GM15510 (cell line): ENCODE data around the gene UGT2B10.
"Not testable (repeated sequence)": the region's sequence is repeated elsewhere in the genome, so short reads cannot be mapped to it uniquely, and the experiment has no call there.

ENCODE experiments used
- POLR2A ChIP-seq: IDR thresholded peaks from 3 replicates; pipeline ENCODE4 v1.6.1; 2011; ENCODE audit warnings: borderline replicate concordance; ENCODE audit not compliant: insufficient read length; ENCODE audit errors: extremely low read depth

The UGT2B10 gene

DNA sequence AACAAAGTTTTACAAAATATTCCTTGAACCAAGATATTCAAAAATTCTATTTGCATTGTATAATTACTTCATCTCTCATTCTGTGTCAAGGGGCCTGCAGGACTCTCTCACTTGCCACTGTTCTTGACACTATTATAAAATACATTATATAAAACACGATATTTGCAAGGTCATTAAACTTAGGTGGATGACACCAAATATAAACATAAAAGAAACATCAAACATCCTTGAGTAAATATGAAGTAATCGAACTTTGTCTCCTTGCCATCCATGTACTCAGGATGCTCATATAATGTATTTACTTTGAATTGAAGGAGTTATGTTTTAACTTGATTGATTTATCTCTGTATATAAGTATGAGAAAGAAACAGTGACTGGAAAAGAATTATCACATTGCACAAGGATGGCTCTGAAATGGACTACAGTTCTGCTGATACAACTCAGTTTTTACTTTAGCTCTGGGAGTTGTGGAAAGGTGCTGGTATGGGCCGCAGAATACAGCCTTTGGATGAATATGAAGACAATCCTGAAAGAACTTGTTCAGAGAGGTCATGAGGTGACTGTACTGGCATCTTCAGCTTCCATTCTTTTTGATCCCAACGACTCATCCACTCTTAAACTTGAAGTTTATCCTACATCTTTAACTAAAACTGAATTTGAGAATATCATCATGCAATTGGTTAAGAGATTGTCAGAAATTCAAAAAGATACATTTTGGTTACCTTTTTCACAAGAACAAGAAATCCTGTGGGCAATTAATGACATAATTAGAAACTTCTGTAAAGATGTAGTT, at the start of gene UGT2B10:
TSS of gene UGT2B10 (plus strand) at position 378 of the 793 bp plus-strand sequence. CDS start at position 404, 26 bp downstream.
- TF ChIP-seq POLR2A: not testable (repeated sequence)

DNA sequence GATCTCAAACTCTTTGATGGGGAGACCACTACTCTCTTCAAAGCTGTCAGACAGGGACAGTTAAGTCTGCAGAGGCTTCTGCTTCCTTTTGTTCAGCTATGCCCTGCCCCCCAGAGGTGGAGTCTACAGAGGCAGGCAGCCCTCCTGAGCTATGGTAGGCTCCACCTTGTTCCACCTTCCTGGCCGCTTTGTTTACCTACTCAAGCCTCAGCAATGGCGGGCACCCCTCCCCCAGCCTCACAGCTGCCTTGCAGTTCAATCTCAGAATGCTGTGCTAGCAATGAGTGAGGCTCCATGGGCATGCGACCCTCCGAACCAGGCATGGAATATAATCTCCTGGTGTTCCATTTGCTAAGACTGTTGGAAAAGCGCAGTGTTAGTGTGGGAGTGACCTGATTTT, 42.1 kb upstream of the UGT2B10 start:
- no peak for TF ChIP-seq POLR2A

DNA sequence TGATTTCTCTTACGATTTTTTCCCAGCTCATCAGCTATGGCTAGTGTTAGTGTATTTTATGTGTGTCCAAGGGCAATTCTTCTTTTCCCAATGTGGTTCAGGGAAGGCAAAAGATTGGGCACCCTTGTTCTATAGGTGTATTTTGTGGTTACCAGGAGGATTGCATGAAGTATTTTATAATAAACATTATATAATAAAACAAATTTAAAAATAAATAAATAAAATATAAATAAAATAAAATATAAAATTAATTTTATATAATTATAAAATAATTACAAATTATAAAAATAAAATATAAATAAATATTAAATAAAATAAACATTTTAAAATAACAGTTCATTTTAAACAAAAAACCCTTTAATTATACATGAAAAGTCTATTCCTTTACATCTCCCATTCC, 35.6 kb upstream of the UGT2B10 start:
- TF ChIP-seq POLR2A: no peak

DNA sequence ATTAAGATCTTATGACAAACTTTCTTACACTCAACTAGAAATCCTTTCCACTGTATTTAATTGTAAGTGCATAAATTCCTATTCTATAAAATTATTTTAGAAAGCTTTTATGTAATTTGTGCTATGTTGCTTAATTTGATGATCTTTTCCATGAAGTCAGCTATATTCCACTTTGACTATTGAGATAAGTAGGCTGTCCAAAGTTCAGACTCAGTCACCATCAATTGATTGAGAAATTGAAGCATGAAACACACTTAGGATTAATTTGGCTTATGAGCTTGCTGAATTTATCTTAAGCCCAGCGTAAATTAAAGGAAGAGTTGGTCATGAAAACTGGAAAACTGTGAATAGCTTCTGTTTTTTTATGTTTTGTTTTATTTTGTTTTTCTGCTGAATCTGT, 18.7 kb upstream of the UGT2B10 start:
- TF ChIP-seq POLR2A: no peak

DNA sequence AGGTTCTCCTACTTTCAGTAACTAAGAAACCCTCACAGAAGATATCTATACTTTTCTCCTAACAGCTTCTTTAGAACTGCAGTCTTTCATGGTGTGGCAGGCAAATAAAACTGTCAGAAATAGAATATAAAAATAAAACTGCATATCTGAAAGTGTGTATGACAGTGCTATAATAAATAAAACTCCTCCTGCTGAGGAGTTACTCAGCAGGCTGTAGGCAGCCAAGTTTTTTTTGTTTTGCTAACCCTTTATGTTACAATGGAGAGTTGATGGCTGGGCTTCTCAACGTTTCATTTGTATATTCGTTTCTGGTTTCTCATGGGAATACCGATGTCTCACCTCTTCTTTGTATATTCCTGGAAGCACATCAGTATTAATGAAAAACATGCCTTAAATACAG, 18.2 kb upstream of the UGT2B10 start:
- no peak for TF ChIP-seq POLR2A

DNA sequence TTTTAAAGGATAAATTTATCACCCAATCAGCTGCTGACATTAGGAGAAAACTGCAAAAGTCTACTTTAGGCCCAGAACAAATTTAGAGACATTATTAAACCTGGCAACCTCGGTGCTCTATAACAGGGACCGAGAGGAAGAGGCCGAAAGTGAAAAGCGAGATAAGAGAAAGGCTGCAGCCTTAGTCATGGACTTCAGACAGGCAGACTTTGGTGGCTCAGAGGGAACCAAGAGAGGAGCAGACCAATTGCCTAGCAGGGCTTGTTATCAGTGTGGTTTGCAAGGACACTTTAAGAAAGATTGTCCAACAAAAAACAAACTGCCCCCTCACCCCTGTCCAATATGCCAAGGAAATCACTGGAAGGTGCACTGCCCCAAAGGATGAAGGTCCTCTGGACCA, 12.8 kb upstream of the UGT2B10 start:
- no peak for TF ChIP-seq POLR2A

DNA sequence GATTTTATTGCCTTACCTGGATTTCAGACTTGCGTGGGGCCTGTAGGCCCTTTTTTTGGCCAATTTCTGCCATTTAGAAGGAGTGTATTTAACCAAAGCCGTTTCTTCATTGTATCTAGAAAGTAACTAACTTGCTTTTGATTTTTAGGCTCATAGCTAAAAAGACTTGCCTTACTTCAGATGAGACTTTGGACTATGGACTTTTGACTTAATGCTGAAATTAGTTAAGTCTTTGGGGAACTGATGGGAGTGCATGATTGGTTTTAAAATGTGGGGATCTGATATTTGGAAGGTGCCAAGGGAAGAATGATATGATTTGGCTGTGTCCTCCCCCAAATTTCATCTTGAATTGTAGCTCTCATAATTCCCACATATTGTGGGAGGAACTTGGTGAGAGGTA, 7.7 kb upstream of the UGT2B10 start:
- TF ChIP-seq POLR2A: no peak

DNA sequence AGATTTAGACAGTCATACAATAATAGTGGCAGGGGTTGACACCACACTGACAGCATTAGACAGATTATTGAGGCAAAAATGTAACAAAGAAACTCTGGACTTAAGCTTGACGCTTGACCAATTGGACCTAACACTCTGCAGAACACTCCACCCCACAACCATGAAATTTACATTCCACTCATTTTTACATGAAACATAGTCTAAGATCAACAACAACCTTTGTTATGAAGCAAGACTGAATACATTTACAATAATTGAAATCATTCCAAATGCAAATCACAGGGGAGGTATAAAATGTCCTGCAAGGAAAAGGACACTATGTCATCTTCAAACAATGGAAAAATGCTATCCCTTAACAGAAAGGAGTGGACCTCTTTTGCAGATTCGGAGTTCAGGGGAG, 4.9 kb upstream of the UGT2B10 start:
- TF ChIP-seq POLR2A: no peak

DNA sequence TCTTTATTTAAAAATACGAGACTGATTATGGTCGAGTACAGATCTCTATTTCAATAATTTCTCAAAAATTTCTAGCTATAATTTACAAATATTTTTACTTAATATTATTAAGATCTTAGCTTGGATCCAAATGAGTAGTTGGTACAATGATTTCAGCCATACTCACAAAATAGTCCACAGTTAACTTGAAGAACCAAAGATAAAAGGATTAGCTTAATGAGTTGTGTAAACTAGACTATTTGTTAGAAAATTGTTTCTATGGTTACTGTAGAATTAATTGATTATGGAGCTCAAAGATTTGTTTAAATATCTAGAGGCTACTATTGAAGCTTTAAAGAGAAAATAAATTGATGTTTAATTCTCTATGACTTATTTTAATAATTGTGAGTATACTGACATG, 1.6 kb downstream of the UGT2B10 start:
- no peak for TF ChIP-seq POLR2A

DNA sequence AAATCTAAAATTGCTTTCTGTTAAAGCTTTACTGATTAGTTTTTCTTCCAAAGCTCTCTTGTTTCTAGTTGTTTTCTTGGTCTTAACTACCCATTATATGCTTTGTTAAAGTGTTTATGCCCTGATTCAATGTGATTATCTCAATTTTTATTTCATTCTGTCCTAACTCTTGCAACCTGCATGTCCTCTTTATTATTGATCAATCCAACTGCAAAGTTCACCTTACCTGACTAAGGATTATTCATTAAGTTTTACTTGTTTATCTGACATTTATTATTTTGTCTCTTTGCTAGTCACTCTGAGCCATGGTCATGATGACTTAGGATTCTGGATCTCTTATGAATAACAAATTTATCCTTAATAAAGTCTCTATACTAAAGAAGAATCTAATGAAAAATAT, 15.8 kb downstream of the UGT2B10 start:
- no peak for TF ChIP-seq POLR2A

DNA sequence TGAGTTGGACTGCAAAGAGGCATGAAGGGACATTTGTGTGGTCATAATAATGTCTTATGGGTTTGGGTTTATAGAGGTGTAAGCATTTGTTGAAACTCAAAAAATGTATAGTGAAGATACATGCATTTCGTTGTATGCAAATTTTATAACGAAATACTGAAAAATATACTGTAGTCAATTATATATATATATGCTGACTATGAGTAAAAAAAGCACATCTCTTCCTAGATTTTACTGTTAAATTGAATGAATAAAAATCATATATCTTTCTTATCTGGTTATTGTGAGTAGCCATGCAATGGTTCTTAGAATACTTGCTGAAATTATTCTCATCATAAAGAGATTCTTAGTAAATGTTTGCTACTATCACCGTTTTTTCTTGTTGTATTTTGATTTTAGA, 34.5 kb downstream of the UGT2B10 start:
- no peak for TF ChIP-seq POLR2A

DNA sequence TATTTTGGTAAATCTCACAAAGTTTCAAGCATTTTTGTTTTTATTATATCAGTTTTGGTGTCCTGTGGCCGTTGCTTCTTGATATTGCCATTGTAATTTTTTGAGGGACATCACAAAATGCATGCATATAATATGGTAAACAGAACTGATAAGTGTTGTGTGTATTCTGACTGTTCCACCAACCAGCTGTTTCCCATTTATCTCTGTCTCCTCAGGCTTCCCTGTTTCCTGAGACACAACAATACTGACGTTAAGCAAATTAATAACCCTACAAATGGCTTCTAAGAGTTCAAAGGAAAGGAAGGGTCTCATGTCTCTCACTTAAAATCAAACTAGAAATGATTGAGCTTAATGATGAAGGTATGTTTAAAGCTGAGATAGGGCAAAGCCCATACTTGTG, 40.0 kb downstream of the UGT2B10 start:
- no peak for TF ChIP-seq POLR2A

DNA sequence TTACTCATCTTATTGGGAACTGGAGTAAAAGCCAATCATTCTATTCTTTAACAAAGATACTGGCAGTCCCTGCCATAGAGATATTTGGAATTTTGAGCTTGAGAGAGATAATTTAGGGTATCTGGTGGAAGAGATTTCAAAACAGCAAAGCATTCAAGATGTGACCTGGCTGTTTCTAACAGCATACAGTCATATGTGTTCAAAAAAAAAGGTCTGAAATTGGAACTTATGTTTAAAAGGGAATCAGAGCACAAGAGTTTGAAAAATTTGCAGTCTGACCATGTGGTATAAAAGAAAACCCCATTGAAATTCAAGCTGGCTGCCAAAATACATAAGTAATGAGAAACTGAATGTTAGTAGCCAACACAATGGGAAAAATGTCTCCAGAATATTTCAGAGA, 42.2 kb downstream of the UGT2B10 start:
- no peak for TF ChIP-seq POLR2A

DNA sequence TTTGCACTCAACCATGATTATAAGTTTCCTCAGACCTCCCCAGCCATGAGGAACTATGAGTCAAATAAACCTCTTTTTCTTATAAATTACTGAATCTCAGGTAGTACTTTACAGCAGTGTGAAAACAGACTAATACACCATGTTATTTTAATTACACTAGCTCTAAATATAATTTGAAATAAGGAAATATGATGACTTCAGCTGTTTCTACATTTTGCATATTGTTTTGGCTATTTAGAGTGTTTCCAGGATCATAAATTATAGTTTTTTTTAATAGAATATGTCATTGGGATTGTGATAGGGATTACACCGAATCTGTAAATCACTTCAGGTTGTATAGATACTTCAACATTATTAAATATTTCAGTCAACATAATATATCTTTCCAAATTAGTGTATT, 43.9 kb downstream of the UGT2B10 start:
- TF ChIP-seq POLR2A: no peak

DNA sequence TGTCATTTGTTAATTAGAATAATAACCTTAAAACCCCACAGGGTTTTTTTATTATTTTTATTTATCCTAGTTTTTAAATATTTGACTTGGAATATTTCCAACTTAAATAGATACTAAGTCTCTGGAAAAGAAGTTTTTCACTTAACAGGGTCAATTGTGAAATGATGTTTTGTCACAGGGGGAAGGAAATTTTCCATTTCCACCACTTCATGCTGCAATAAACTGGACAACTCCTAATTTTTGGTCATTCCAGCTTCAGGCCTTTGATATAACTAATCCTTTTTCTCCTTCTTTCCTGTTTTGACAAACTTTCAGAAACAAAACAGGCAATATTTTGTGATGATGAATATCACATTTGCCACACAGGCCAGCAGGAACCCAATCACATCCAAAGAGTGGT, 45.3 kb downstream of the UGT2B10 start:
- no peak for TF ChIP-seq POLR2A

DNA sequence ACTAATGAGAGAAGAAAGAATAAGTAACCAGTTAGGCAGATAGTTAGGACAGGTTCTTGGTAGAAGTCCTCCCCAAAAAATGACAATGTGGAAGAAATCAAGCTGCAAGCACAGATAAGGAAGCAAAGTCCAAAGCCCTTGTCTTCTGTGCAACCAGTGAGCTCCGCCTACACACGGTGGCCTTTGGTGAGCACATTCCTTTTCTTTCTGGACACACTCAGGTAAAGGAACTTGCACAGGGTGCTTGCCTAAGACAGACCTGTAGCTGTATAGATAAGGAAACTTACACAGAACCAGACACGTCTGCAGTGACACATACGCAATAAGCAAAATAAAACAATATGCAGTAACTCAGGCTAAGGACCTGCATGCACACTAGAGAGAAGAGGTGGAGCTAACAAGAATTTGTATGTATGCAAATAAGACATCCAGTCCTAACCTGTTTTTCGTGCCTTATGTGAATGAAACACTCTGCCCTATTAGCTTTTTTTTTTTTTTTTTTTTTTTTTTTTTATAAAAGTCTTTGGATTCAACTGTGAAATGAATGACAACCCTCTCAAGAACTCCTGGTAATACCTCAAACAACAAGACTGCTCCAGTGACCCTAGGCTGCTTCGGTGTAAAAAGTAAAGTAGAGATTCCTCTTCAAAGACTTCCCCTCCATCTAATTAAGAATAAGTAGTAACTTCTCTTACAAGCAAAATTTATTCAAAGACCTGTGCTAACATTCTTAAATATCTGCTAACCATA, 48.8 kb downstream of the UGT2B10 start:
- TF ChIP-seq POLR2A: no peak
